ENCODE results near the gene GLIS1.

- TF ChIP-seq CTCF (conservative IDR thresholded peaks at IDR 0.05; ENCODE audit: low read depth, low read length), result no peak
- TF ChIP-seq EZH2 (IDR thresholded peaks at IDR 0.05; ENCODE audit: low read length, unreplicated experiment), result no peak
Observed at GRCh38 chr1:53519421-53519820, 219.5 kb downstream of the GLIS1 start.
